ENCODE measurements around the gene FNDC3B.

- TF ChIP-seq CTCF (IDR thresholded peaks at IDR 0.05 in 8 of 11, conservative IDR thresholded peaks at IDR 0.05 in 3 of 11) (no peak), POLR2A (IDR thresholded peaks at IDR 0.05) (no peak)
Observed at GRCh38 chr3:172342097-172342659, 302.8 kb downstream of the FNDC3B start.
